ENCODE results near the gene TANC1.
A peak's percentile ranks its signal among the peaks of the same experiment; 100 is the strongest.

Gene TANC1

DNA sequence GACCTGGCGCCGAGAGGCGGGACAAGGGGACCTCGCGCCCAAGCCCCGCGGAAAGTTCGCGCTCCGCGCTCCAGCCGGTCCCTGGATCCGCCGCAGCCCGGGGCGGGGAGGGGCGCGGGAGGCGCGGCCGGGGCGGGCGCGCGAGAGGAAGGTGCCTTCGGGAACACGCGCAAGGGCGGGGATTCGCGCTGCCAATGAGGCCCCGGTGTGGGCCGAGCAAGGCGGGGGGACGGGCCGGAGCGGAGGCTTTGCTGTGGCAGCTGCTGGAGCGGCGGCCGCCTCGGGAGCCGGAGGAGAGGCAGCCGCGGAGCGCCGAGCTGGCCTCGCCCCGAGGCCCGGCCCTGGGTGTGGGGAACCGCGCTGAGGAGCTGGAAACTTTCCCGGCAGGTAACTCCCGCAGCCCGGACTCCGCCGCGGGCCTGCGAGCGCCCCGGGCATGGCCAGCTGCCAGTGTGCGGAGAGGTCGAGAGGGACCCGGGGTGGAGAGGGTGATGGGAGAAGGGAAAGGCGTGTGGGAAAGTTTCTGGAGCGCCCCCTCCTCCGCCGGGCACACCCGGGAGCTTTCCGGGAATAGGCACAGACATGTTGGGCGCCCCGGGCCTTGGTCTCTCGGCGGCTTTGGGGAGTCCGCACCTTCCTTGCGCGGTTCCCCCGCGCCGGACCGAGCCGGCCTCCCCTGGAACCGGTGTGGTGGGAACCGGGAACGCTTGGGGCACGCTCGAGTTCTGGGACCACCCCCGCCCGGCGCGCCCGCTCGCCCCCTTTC is at the start of gene TANC1:
TANC1 (plus strand) TSS at position 245 of the 766 bp plus-strand sequence. CDS start 97,271 bp downstream, outside the sequence.
- DNase-seq, result peak; percentile 30

DNA sequence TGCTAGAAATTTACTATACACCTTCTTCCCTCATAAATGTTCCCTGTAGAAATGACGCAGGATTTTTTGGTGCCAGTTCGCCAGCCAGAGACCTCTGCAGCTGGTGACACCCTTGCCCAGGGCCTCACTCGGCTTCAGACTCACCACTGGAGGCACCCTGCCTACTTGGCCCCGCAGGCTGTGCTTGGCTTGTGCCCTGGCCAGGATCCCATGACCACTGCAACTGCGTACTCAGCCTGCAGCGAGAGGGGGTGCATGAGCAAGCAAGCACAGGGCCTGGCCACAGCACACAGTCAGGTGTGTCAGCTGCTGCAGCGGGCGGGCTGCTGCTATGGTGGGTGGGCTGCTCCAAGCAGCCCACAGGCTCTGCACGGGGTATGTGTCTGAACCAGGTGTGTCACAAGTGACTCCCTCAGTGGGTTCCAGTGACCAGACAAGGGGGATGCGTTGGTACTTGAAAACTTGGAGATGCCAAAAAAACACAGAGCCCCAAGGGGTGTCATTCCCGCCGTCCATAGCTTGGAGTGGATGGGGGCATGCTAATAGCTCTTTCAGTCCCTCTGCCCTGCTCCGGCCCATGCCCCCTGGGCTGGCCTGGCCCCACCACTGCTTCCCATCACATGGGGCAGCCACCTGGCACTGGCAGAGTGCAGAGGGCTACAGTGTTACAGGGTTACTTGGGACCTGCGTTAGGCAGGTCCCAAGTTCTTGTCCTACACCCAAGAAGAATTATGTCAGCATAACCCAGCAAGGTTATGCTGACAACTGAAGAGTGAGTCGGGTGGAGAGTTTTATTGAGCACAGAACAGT is 46.6 kb upstream of the TANC1 start:
- DNase-seq, result no peak

DNA sequence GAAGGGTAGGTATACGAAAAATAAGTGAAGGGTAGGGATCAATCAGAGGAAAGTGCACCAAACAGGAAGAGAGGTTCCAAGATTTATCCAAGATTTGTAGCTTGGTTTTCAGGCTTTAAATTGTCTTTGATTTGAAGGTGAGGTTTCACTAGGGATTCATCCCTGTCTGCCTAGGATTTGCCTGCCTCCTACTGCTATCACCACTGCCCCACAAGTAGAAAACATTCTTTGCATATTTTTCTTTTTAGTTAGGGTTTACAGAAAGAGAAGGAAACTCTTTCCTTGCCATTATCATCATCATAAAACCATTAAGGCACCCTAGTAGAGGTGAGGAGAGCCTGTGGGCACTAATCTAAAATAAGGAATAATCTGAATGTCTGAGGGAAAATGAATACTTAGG is 45.8 kb upstream of the TANC1 start:
- no peak for DNase-seq

DNA sequence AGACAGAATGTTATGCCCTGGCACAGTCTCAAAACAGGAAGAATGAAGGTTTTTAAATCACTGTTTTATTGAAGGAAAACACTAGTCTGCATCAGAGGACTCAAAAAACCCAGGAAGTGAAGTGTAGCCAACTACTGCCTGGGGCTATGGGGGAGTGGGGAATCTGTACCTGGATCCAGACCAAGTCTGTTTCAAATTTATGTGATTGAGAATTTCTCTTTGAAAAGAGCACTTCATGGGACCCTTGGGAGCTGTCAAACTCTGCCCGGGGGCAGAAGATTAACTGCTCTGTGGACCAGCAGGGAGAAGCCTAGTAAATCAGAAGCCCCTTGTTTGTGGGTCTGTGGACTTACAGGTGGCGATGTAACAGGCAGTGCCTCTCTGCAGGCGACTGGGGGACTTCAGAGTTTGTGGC is 45.3 kb upstream of the TANC1 start:
- no peak for DNase-seq

DNA sequence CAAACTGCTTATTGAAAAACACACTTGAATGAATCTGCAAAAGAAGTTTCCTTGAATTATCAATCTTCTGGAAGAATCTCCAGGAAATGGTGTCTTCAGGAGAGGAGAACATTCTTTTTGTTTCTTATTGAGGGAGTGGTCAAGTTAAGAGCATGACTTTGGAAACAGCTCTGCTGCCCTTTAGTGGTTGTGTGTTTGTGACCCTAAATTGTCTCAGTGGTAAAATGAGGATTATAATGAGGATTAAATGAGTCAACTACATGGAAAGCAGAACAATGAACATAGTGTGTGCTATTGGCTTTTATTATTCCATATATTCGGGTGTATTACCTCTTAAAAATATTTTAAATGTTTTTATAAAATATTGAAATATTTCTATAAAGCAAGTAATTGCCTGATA is 44.8 kb upstream of the TANC1 start:
- DNase-seq, result no peak

DNA sequence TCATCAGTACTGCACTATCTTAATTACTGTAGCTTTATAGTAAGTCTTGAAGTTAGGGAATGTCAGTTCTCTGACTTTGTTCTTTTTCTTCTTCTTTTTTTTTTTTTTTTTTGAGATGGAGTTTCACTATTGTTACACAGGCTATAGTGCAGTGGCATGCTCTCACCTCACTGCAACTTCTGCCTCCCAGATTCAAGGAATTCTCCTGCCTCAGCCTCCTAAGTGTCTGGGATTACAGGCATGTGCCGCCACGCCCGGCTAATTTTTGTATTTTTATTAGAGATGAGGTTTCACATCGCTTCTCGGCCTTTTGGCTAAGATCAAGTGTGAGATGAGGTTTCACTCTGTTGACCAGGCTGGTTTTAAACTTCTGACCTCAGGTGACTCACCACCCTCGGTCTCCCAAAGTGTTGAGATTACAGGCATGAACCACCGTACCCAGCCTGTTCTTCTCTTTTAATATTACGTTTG is 41.9 kb upstream of the TANC1 start:
- no peak for DNase-seq

DNA sequence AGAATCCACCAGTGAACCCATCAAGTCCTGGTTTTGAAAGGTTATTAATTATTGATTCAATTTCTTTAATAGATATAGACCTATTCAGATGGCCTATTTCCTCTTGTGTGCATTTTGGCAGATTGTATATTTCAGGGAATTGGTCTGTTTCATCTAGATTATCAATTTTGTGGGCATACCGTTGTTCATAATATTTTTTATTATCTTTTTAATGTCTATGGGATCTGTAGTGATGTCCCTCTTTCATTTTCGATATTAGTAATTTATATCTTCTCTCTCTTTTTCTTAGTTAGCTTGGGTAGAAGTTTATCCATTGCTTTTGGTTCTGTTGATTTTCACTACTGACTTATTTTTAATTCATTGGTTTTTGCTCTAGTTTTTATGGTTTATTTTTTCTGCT is 39.9 kb upstream of the TANC1 start:
- no peak for DNase-seq

DNA sequence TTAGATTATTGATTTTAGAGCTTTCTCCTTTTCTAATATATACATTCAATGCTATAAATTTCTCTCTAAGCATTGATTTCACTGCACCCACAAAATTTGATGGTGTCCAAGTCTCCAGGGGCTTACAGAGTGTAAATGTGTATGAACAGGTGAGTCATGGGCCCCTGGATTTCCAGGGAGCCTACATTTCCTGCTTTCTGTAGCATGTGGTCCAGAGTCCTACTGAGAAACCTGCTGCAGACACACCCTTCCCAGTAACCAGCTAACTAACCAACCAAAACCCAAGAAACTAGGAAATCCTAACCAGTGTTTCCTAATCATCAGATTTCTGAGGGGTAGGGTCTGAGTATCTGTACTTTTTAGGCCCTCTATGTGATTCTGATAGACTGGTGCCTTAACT is 39.5 kb upstream of the TANC1 start:
- no peak for DNase-seq

DNA sequence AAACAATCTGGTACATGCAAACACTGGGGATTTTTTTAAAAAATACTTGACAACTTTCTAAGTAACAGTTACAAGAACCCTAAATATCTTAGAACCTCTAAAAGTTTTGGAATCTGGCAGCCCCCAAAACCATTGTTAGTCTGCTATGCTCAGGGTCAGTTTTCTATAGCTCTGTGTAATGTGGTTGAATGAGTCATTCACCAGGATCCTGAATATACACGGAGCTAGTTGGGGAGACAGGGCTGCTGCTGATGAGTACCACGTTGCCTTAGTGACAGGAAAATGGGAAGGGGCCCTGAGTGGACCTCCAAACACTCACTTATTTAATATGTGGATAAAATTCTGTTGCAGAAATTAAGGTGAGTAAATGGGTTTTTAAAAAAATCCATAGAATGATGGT is 36.9 kb upstream of the TANC1 start:
- no peak for DNase-seq

DNA sequence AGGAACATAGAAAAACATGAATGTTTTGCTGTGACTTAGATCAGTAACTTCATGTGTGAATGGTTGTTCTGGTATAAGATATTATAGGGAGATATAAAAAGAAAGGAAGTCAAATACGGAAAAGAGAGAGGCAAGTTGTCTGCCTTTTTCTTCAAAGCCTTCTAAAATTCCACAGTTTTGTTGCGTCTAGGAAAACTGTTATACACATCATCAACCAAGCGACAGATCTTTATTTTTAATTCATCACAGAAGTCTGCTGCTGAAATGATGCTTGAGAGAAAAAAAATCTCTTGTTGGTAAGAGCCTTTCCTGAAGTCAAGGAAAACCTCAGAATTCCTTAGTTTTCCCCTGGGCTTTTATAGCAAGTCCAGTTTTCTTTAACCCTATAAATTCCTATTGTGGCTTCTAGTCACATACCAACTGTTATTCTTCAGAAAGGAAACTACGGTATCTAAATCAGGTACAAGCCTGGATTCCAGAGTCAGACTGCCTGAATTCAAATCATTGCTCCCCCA is 36.3 kb upstream of the TANC1 start:
- DNase-seq, result no peak

DNA sequence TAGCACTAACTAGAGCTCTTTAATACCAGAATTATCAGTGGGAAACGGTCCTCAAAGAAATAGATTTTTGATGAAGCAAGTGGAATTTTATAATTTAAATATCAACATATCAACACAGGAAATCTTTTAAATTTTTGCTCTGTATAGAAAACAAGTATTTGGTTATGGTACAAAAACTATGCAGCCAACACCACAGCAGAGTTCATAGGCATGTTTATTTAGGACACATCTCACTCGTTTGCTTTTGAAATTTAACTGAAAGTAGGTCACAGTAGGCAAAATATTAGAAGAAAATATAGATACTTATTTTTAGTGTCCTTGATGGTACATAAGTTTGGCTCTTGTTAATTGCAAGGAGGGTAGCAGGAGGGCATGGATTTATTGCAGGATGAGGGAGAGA is 34.3 kb upstream of the TANC1 start:
- DNase-seq, result no peak

DNA sequence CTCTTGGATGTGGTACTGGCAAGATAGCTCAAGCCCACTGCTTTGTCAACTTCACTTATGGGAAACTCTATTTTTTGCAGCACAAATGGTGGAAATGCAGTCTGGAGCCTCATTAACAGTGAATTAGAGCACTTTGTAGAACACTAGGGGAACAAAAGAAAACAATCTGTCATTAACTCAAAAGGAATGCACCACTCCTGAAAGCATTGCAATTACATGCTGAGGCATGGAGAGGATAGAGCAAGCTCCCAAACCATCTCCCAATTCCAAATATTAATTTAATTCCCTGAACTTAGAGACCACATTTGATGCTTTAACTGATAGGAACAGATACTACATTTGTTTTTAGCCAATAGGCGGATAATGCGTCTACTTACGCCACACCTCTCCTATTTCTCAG is 32.8 kb upstream of the TANC1 start:
- DNase-seq, result no peak

DNA sequence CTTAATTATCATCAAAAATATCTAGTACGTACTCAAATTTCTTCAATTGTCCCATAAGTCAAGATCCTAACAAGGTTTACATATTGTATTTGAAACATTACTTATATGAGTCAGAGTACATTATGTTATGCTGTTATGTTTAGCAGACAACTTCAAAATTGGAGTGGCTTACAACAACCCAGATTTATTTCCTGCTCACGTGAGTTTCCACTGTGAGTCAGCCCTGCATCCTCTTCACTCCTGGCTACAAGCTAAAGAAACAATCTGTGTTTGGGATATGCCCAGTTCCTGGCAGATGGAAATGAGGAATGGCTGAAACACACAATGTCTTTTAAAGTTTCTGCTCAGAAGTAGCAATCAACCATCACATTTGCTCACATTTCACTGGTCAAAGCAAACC is 31.5 kb upstream of the TANC1 start:
- DNase-seq, result no peak

DNA sequence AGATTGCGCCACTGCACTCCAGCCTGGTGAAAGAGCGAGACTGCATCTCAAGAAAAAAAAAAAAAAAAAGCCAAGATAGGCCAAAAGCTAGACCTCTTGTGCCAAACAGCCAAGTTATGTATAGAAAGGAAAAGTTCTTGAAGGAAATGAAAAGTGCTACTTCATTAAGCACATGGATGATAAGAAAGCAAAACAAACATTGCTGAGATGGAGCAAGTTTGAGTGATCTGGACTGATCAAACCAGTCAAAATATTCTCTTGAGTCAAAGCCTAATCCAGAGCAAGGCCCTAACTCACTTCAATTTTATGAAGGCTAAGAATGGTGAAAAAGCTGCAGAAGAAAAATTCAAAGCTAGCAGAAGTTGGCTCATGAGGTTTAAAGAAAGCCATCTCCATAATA is 28.1 kb upstream of the TANC1 start:
- no peak for DNase-seq

DNA sequence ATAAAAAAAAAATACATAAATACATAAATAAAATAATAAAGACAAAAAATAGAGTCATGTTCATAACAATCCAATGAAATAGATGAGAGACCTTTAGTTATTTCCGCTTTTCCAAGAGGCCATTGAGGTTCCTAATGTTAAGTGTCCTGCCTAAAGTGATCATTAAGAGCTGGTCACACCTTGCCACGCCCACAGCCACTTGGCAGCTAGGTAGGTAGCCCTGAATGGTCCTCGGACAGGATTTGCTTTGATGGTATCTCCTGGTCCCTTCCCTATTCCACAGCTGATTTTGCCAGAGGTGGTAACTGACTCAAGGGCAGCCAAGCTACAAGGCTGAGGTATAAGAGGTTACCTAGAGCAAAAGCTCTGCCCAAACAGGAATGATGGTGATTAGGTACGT is 24.5 kb upstream of the TANC1 start:
- no peak for DNase-seq

DNA sequence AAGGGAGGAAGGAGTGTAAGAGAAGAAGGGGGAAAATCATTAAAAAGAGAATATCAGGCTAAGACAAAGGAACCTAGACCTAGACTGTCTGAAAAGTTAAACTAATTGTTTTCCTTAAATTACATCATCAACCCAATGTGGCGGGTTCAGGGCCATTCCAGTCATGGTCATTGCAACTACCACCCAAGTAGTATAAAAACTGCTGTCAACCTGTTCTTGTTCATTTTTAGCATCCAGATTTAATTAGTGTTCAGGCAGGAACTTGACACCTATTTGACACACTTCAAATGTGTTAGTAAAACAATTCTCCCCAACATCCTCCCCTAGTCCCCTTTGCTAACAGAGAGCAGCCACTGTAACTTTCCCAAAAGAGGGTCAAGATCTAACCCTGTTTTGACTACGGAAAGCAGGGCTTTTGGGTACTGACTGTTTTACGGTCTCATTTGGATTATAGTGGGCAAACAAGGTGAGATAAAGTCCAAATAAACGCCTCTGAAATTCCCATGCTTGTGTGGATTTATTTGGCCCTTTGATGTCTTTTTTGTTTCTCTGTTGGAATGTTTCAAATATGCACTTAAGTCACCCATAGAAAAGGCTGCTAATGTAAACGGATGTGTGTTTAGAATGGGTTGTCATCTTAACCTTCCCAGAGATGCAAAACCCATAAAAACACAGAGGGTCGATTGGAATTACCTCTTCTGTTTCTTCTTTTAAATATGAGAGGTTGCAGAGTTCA is 19.3 kb upstream of the TANC1 start:
- no peak for DNase-seq

DNA sequence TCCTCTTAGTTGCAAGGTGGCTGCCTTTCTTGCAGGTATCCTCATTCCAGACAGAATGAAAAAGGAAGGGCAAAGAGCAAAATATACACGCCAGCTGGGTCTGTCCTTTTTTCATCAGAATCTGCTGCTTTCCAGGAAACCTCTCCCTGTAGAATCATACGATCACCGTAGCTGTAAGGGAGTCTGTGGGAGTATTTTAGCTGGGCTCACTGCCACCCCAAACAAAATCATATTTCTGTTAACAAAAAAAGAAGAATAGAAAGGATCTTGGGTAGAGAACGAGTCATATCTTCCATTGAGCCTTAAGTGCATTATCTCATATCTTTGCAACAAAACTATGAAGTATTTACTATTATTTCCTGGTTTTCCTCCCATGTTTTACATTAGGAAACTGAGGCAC is 15.0 kb upstream of the TANC1 start:
- DNase-seq, result no peak

DNA sequence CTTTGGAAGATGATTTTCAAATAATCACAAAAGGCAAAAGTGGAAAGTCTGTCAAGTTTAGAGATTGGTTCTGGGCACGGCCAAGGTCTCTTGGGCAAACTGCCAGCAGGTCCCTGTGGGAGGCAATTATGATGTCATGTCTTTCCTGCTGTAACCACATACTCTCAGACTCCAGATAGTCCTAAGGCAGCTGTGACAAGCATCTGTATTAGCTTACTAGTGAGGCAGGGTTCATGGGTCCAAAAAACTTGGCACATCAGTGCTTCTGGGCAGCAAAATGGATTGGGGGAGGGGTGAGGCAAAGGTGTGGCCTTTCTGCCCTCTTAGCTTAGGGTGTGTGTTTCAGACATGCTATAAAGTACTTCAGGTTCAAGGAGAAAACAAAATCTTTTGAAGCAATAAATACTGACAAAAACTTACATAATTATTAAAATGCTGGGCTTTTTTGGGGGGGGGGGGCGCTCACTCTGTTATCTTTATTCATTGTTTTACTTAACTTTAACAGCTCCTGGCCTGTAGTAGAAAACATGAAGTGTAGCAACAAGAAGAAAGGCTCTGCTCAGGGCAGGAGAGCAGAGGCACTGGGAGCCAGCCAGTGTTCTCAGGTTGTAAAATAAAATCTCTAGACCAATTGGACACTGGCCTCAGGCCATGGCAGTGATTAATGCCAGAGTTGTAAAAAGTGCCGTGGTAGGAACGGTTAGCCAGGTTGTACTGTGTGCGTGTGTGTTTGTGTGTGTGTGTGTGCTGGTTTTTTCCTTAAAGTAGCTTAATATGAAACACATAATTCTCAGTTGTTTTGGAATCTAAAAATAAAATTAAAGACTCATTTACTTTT is 14.3 kb upstream of the TANC1 start:
- peak; percentile 9 for DNase-seq

DNA sequence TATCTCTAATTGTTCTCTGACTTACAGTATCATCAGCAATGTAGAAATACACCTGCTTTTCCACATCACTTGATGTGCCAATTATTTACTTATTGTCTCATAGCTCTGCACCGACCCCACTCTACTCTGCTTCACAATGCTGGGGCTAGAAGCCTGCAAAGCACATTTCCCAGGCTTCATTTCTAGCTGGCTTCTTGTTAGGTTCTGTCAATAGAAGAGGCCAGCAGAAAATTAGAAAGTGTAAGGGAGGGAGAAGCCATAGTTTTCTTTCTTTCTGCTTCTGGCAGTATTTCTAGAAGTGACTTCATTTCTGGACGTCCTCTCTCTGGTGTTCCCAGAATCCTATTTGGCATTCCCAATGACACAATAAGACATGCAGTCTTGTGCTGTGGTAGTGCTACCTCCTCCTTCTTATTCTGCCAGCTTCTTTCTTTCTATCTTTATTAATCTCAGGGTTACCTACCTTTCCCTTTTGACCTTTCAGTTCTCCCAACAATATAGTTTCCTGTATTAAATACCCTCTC is 12.5 kb upstream of the TANC1 start:
- DNase-seq, result no peak

DNA sequence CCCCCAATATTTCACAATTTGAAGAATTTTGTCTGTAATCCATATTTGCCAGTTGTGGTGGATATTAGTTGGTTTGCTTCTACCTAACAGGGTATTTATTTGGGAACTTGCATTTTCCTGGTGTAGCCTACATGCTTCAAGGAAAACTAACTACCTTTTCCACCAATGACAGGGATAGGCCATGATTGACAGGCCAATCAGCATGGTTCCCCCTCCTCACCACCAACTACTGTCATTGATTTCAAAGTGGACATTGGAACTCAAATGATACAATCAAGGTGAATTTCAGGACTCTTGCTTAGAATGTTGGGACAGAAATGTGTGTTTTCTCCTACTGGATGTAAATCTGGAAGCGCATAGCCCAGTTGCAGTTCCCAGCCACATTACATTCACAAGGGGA is 10.1 kb upstream of the TANC1 start:
- no peak for DNase-seq

DNA sequence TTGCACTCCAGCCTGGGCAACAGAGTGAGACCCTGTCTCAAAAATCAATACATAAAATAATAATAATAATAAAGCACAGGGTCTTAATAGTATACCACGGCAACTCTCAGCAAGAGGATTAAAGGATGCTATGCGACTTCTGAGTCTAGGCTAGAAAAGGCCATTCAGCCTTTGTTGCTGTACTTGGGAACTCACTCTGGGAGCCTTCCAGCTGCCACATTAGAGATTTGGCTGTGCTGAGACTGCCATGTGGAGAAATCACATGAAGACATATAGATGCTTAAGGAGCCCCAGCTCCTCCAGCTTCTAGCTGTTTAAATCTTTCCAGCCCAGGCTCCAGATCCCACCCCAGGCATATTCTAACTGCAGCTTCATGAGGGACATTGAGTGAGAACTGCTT is 8.2 kb upstream of the TANC1 start:
- DNase-seq, result no peak

DNA sequence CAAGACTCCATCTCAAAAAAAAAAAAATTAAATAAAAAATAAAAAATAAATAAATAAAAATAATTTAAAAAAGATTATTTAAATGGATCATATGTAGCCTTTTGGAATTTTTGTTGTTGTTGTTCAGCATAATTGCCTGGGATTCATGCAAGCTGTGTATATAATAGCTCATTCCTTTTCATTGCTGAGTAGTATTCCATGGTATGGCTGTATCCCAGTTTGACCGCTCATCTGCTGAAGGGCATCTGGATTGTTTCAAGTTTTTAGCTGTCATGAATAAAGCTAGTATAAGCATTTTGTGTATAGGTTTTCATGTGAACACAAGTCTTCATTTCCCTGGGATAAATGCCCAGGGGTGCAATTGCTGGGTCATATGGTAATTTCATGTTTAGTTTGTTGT is 6.4 kb upstream of the TANC1 start:
- no peak for DNase-seq
